ENCODE measurements around the gene ATG9B. TPM values are rescaled to one million over a fixed set of nuclear protein-coding genes. Genes with fewer than 3 reads are reported as not detected.

The ATG9B gene
- total and polyA plus RNA-seq, 2 donors (not counting 1 experiment from before 2014, with no cell fraction given) = 5.1 to 7.2 TPM

GRCh38 chr7:151017953-151018420 lies 6.3 kb downstream of the ATG9B start:
- peak overlapping the region; percentile 72 for H3K27ac Mint-ChIP-seq
- peaks cover 47% of the 10 kb centered on the region for H3K4me1 Mint-ChIP-seq
- no peaks in the 10 kb centered on the region for H3K36me3 ChIP-seq (replicated peaks in 1 of 2; ENCODE audit: control extremely low read depth in 1 of 2, control insufficient read depth in 1 of 2, extremely low read depth in 1 of 2, insufficient read depth in 2 of 2, low read length in 1 of 2)
- peaks cover 0 to 47% (median 21%) of the 10 kb centered on the region in 4 experiments for H3K27me3 ChIP-seq (replicated peaks in 1 of 4; ENCODE audit: control extremely low read depth in 1 of 4, control insufficient read depth in 3 of 4, insufficient read depth in 4 of 4, low read length in 3 of 4)
- intact Hi-C loops (cut with micrococcal nuclease) = loop anchor here (1.0 kb wide), 3 partner anchors 10 to 120 kb away; partner anchors contain the start of gene ABCB8
- peak overlapping the region; percentile 60 for H3K9ac ChIP-seq (ENCODE audit: low read length)
- H3K27ac ChIP-seq (ENCODE audit: low read length in 2 of 2) = no peak overlapping the region
- peak; percentile 98 for TF ChIP-seq CTCF (IDR thresholded peaks at IDR 0.05)
- TF ChIP-seq EZH2 (IDR thresholded peaks at IDR 0.05; ENCODE audit: borderline replicate concordance, insufficient read depth, low read depth, low read length, poor library complexity, severe bottlenecking) = no peak
- DNase-seq (peak; percentile 83), ATAC-seq (ENCODE audit: low read depth) (peak; percentile 68)
- H3K4me3 ChIP-seq (ENCODE audit: control extremely low read depth in 1 of 5, extremely low read depth in 1 of 5, insufficient read depth in 1 of 5, low read depth in 2 of 5, low read length in 4 of 5) = peak overlapping the region in 4 of 5 experiments; percentile 34 to 51 (median 42)
- no peaks in the 10 kb centered on the region for H3K9me3 Mint-ChIP-seq (ENCODE audit: insufficient read depth)
- H3K79me2 ChIP-seq (ENCODE audit: control insufficient read depth, insufficient read depth, low read length) = no peaks in the 10 kb centered on the region
- 4% methylated on average over 34 of the region's 34 CpGs for whole genome bisulfite sequencing (ENCODE audit: insufficient coverage)
- H4K20me1 ChIP-seq (ENCODE audit: control insufficient read depth, insufficient read depth, low read length, poor library complexity, severe bottlenecking) = no peaks in the 10 kb centered on the region
- H3K9me3 ChIP-seq (ENCODE audit: control extremely low read depth in 1 of 3, control insufficient read depth in 2 of 3, insufficient read depth in 1 of 3, low read length in 2 of 3) = peaks cover 0 to 25% (median 0%) of the 10 kb centered on the region in 3 donors
- H3K27me3 Mint-ChIP-seq = peaks cover 28% of the 10 kb centered on the region
- ChIA-PET CTCF (interaction anchor here (0.6 to 3.9 kb wide), 23 partner anchors 8 to 1247 kb away, joined by 3 to 25 read pairs (median 4); partner anchors contain the start of genes ABCB8, CDK5 and TMUB1), POLR2A (interaction anchor here (2.3 kb wide), 1 partner anchor 10 kb away, joined by 11 read pairs; the partner anchor contains the start of gene ABCB8)
- H3K4me2 ChIP-seq (replicated peaks; ENCODE audit: low read depth, low read length, poor library complexity, severe bottlenecking) = peak overlapping the region; percentile 97
- peak overlapping the region; percentile 91 for H3K4me3 Mint-ChIP-seq
- peaks cover 33 to 44% of the 10 kb centered on the region in 2 donors for H3K4me1 ChIP-seq (ENCODE audit: control insufficient read depth in 2 of 2, insufficient read depth in 2 of 2, low read length in 2 of 2)
- peak overlapping the region; percentile 77 for H2AFZ ChIP-seq (ENCODE audit: insufficient read depth, low read depth, low read length, poor library complexity, severe bottlenecking)

- no peaks in the 10 kb centered on the region for H4K20me1 ChIP-seq (ENCODE audit: control insufficient read depth, insufficient read depth, low read length, poor library complexity, severe bottlenecking)
- ChIA-PET POLR2A (interaction anchor here (2.3 kb wide), 1 partner anchor 11 kb away, joined by 11 read pairs; the partner anchor contains the start of gene ABCB8), CTCF (interaction anchor here (0.6 to 3.9 kb wide), 17 partner anchors 8 to 1246 kb away, joined by 3 to 25 read pairs (median 5); partner anchors contain the start of gene ABCB8)
- H3K4me2 ChIP-seq (replicated peaks; ENCODE audit: low read depth, low read length, poor library complexity, severe bottlenecking) = peak overlapping the region; percentile 97
- WGBS (ENCODE audit: insufficient coverage) = 47% methylated on average over 13 of the region's 13 CpGs
- H3K9me3 ChIP-seq (ENCODE audit: control extremely low read depth in 1 of 3, control insufficient read depth in 2 of 3, insufficient read depth in 1 of 3, low read length in 2 of 3) = peaks cover 0 to 28% (median 0%) of the 10 kb centered on the region in 3 donors
- DNase-seq (no peak), ATAC-seq (ENCODE audit: low read depth) (no peak)
- no peaks in the 10 kb centered on the region for H3K36me3 ChIP-seq (replicated peaks in 1 of 2; ENCODE audit: control extremely low read depth in 1 of 2, control insufficient read depth in 1 of 2, extremely low read depth in 1 of 2, insufficient read depth in 2 of 2, low read length in 1 of 2)
- TF ChIP-seq CTCF (IDR thresholded peaks at IDR 0.05) = no peak
- no peak for TF ChIP-seq EZH2 (IDR thresholded peaks at IDR 0.05; ENCODE audit: borderline replicate concordance, insufficient read depth, low read depth, low read length, poor library complexity, severe bottlenecking)
- peak overlapping the region; percentile 77 for H2AFZ ChIP-seq (ENCODE audit: insufficient read depth, low read depth, low read length, poor library complexity, severe bottlenecking)
- H3K27ac Mint-ChIP-seq = no peak overlapping the region
- no peaks in the 10 kb centered on the region for H3K9me3 Mint-ChIP-seq (ENCODE audit: insufficient read depth)
- H3K27ac ChIP-seq (ENCODE audit: low read length in 2 of 2) = no peak overlapping the region
- H3K4me1 ChIP-seq (ENCODE audit: control insufficient read depth in 2 of 2, insufficient read depth in 2 of 2, low read length in 2 of 2) = peaks cover 36 to 48% of the 10 kb centered on the region in 2 donors
- H3K27me3 ChIP-seq (replicated peaks in 1 of 4; ENCODE audit: control extremely low read depth in 1 of 4, control insufficient read depth in 3 of 4, insufficient read depth in 4 of 4, low read length in 3 of 4) = peaks cover 0 to 47% (median 21%) of the 10 kb centered on the region in 4 experiments
- H3K27me3 Mint-ChIP-seq = peaks cover 25% of the 10 kb centered on the region
- H3K9ac ChIP-seq (ENCODE audit: low read length) = peak overlapping the region; percentile 60
- intact Hi-C loops (cut with micrococcal nuclease) = no loop called here
- H3K79me2 ChIP-seq (ENCODE audit: control insufficient read depth, insufficient read depth, low read length) = no peaks in the 10 kb centered on the region
- peak overlapping the region; percentile 91 for H3K4me3 Mint-ChIP-seq
- H3K4me1 Mint-ChIP-seq = peaks cover 52% of the 10 kb centered on the region
- peak overlapping the region in 3 of 5 experiments; percentile 34 to 51 (median 51) for H3K4me3 ChIP-seq (ENCODE audit: control extremely low read depth in 1 of 5, extremely low read depth in 1 of 5, insufficient read depth in 1 of 5, low read depth in 2 of 5, low read length in 4 of 5)
Observed at GRCh38 chr7:151017370-151017952, 6.8 kb downstream of the ATG9B start.
